Esophagus squamous epithelium (tissue), 5 donors: Measurements from ENCODE around the gene MBNL3. TPM values are rescaled to one million over a fixed set of nuclear protein-coding genes. Genes with fewer than 3 reads are reported as not detected.

Source experiments
- DNase-seq: peaks from one replicate; lab custom pipeline; 2025; lab: John Stamatoyannopoulos, UW
- H3K27ac ChIP-seq, 4 donors: fragments of 200-600 bp; sonication (generic); one replicate each; pipeline ENCODE4 v1.5.1; 2016 to 2019; ENCODE audit warnings: mild to moderate bottlenecking in 1 of 4
- H3K27me3 ChIP-seq, 4 donors: fragments of 200-600 bp; sonication (generic); 1 replicate in 3 of 4; 2 replicates in 1 of 4; pipeline versions ENCODE4 v1.5.1 to v1.6.0; 2017 to 2021; ENCODE audit warnings: antibody characterized with exemption in 1 of 4
- H3K36me3 ChIP-seq, 3 donors: fragments of 200-600 bp; sonication (generic); one replicate each; pipeline ENCODE4 v1.5.1; 2016 to 2019
- H3K4me1 ChIP-seq, 3 donors: fragments of 200-600 bp; sonication (generic); one replicate each; pipeline ENCODE4 v1.5.1; 2017 to 2019
- H3K4me3 ChIP-seq, 4 donors: fragments of 200-600 bp; sonication (generic); 1 replicate in 3 of 4; 2 replicates in 1 of 4; pipeline ENCODE4 v1.5.1; 2016 to 2019; ENCODE audit warnings: mild to moderate bottlenecking in 2 of 4, moderate library complexity in 1 of 4
- H3K9me3 ChIP-seq, 3 donors: fragments of 200-600 bp; sonication (generic); one replicate each; pipeline ENCODE4 v1.5.1; 2016 to 2019
- POLR2A ChIP-seq, 4 donors: fragments of 450-650 bp; IDR thresholded peaks; one replicate each; pipeline ENCODE4 v1.6.1; 2017; ENCODE audit warnings: antibody characterized with exemption in 4 of 4, mild to moderate bottlenecking in 4 of 4, moderate library complexity in 3 of 4
- WGBS, 2 donors: methylation state at CpG; one replicate each; pipeline ENCODE4 v1.1.5; 2018; 5-methylcytosine and 5-hydroxymethylcytosine counted together
- intact Hi-C: fragments of 100-400 bp; cut with DNase I; formaldehyde crosslinking; loops from one replicate; pipeline ENCODE4 v1.15.0; 2022
- total RNA-seq, 4 donors: library from RNA; depleted of rRNA; stranded (reverse); fragments of >200 nt; gene quantifications; one replicate each; pipeline ENCODE4 v1.1.0, GENCODE V29; 2016
- TF ChIP-seq, protein P1 (sequence below), 6 experiments: fragments of 450-650 bp in 4 of 6; fragments of 200-600 bp in 2 of 6; sonication (generic) in 2 of 6; IDR thresholded peaks; one replicate each; pipeline ENCODE4 v1.5.1; 2016 to 2019; ENCODE audit warnings: antibody characterized with exemption in 6 of 6, mild to moderate bottlenecking in 4 of 6, moderate library complexity in 4 of 6
- donor health status: DM: yes; HTN: yes; CAD: no.

MBNL3 gene
- total RNA-seq = 10 to 100 TPM; 18.2 to 24.1 (median 22.1) TPM

DNA sequence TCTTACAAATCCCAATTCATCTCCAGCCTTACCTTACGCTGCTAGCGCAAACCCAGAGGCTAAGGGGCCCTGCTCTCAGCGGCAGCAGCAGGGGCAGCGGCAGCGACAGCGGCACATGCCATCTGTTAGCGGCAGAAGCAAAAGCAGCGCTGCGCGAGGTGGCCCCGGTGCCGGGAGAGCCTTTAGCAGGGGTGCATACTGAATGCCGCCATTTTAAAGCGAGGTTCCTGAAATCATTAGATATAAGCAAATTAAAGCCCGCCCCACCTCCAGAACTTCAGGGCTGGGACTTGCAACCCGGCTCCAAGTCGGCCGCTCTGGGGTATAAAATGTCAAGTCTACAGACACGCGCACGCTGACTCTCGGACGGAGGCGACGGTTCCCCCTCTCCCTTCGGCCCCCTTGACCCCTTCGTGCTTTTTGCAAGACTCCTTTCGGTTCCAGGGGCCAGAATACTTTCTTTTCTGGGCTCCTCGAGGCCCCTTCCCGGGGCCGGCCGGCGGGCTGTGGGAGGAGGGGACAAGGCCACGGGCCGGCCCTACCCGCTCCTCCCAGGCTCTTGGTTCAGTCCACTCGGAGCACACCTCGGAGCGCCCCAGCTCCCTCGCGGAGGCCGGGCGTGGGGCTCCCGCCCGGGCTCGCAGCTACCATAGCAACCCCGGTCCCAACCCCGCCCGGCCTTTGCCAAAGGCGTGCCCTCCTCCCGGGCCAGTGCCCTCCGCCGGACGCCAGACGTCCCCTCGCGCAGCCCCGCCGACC is at the start of gene MBNL3:
MBNL3 (minus strand) TSS at position 220 of the 759 bp plus-strand sequence. CDS start 49,427 bp downstream, outside the sequence.
- DNase-seq = peak; percentile 22
- Histone ChIP-seq H3K27ac (peak within 1 kb of the TSS; percentile 87 to 95 (median 89)), H3K4me1 (peaks cover 0 to 37% (median 3%) of the 10 kb centered on the region in 3 donors), H3K9me3 (no peaks in the 10 kb centered on the region), H3K27me3 (no peaks in the 10 kb centered on the region), H3K4me3 (peak within 1 kb of the TSS; percentile 55 to 75 (median 64)), H3K36me3 (no peaks in the 10 kb centered on the region)
- whole genome bisulfite sequencing, 2 donors = 0 to 38% methylated on average over 2 to 28 of the region's 59 CpGs
- intact Hi-C loops = no loop called here
- peak in 1 of 4 donors; percentile 40 for TF ChIP-seq POLR2A (IDR thresholded peaks at IDR 0.05)
- TF ChIP-seq, protein P1, sequence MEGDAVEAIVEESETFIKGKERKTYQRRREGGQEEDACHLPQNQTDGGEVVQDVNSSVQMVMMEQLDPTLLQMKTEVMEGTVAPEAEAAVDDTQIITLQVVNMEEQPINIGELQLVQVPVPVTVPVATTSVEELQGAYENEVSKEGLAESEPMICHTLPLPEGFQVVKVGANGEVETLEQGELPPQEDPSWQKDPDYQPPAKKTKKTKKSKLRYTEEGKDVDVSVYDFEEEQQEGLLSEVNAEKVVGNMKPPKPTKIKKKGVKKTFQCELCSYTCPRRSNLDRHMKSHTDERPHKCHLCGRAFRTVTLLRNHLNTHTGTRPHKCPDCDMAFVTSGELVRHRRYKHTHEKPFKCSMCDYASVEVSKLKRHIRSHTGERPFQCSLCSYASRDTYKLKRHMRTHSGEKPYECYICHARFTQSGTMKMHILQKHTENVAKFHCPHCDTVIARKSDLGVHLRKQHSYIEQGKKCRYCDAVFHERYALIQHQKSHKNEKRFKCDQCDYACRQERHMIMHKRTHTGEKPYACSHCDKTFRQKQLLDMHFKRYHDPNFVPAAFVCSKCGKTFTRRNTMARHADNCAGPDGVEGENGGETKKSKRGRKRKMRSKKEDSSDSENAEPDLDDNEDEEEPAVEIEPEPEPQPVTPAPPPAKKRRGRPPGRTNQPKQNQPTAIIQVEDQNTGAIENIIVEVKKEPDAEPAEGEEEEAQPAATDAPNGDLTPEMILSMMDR (IDR thresholded peaks at IDR 0.05) = no peak

- Histone ChIP-seq H3K4me1 (no peaks in the 10 kb centered on the region), H3K27ac (no peak overlapping the region), H3K27me3 (peaks cover 0 to 3% (median 0%) of the 10 kb centered on the region in 4 donors), H3K36me3 (no peaks in the 10 kb centered on the region), H3K4me3 (no peak overlapping the region), H3K9me3 (no peaks in the 10 kb centered on the region)
- 25 to 50% methylated on average over 1 to 2 of the region's 2 CpGs for WGBS, 2 donors
- no peak for DNase-seq
- intact Hi-C loops = no loop called here
- TF ChIP-seq, protein P1 (IDR thresholded peaks at IDR 0.05) = no peak
- TF ChIP-seq POLR2A (IDR thresholded peaks at IDR 0.05) = no peak
Measured at GRCh38 chrX:132533409-132533808, 44.6 kb upstream of the MBNL3 start.

GRCh38 chrX:132532913-132533312 is 44.1 kb upstream of the MBNL3 start:
- Histone ChIP-seq H3K36me3 (no peaks in the 10 kb centered on the region), H3K27me3 (peaks cover 0 to 3% (median 0%) of the 10 kb centered on the region in 4 donors), H3K4me3 (no peak overlapping the region), H3K4me1 (no peaks in the 10 kb centered on the region), H3K27ac (no peak overlapping the region), H3K9me3 (no peaks in the 10 kb centered on the region)
- no peak for DNase-seq
- WGBS, 2 donors = 6 to 19% methylated on average over 1 of the region's 1 CpG
- TF ChIP-seq, protein P1 (IDR thresholded peaks at IDR 0.05) = no peak
- TF ChIP-seq POLR2A (IDR thresholded peaks at IDR 0.05) = no peak
- intact Hi-C loops = no loop called here

DNA sequence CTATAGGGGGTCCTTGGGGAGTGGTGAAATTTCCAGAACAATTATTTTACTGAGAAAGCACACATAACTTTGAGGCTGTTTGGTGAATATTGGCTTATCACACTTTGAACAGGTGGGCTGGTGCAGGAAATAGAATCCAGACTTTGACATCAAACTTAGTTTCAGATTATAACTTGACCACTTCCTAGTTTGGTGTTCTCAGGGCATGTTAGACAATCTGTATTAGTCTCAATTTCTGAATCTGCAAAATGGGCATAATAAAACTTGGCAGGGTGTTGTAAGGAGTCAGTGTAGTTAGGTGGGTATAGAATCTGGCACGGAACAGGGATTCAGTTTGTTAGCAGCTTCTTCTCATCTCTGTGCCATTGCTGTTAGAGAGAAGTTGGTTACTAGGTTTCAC is 43.3 kb upstream of the MBNL3 start:
- intact Hi-C loops = no loop called here
- Histone ChIP-seq H3K9me3 (no peaks in the 10 kb centered on the region), H3K4me1 (no peaks in the 10 kb centered on the region), H3K4me3 (no peak overlapping the region), H3K27ac (no peak overlapping the region), H3K27me3 (peaks cover 0 to 3% (median 0%) of the 10 kb centered on the region in 4 donors), H3K36me3 (no peaks in the 10 kb centered on the region)
- TF ChIP-seq, protein P1 (IDR thresholded peaks at IDR 0.05) = no peak
- TF ChIP-seq POLR2A (IDR thresholded peaks at IDR 0.05) = no peak
- no peak for DNase-seq
- WGBS, 2 donors = 40 to 92% methylated on average over 1 of the region's 1 CpG

- Histone ChIP-seq H3K36me3 (no peaks in the 10 kb centered on the region), H3K27me3 (no peaks in the 10 kb centered on the region), H3K9me3 (no peaks in the 10 kb centered on the region), H3K4me1 (no peaks in the 10 kb centered on the region), H3K27ac (no peak overlapping the region), H3K4me3 (no peak overlapping the region)
- TF ChIP-seq POLR2A (IDR thresholded peaks at IDR 0.05) = no peak
- TF ChIP-seq, protein P1 (IDR thresholded peaks at IDR 0.05) = no peak
- intact Hi-C loops = no loop called here
- WGBS, 2 donors = 23 to 35% methylated on average over 1 of the region's 1 CpG
- no peak for DNase-seq
Measured at GRCh38 chrX:132520792-132521191, 32.0 kb upstream of the MBNL3 start.
